IMR-90 (cell line): Measurements from ENCODE around the gene UQCRC1.

Experiments used
- CEBPB ChIP-seq: IDR thresholded peaks from 2 replicates; pipeline ENCODE4 v1.6.1; 2012; ENCODE audit warnings: low read depth, low read length, improper control_type of control experiment
- CHD1 ChIP-seq: IDR thresholded peaks from 2 replicates; pipeline ENCODE4 v1.6.1; 2012; ENCODE audit warnings: low read depth, low read length, improper control_type of control experiment
- FOS ChIP-seq: fragments of 150-350 bp; IDR thresholded peaks from 2 replicates; pipeline ENCODE4 v1.6.1; 2016; ENCODE audit warnings: low read depth, low read length
- MAFK ChIP-seq: IDR thresholded peaks from 2 replicates; pipeline ENCODE4 v1.6.1; 2012; ENCODE audit warnings: low read depth, low read length, improper control_type of control experiment
- MAZ ChIP-seq: IDR thresholded peaks from 2 replicates; pipeline ENCODE4 v1.6.1; 2012; ENCODE audit warnings: low read depth, mild to moderate bottlenecking, low read length, improper control_type of control experiment, moderate library complexity, borderline replicate concordance
- POLR2A ChIP-seq: IDR thresholded peaks from 2 replicates; pipeline ENCODE4 v1.6.1; 2012; ENCODE audit warnings: mild to moderate bottlenecking, low read depth, low read length
- RAD21 ChIP-seq: IDR thresholded peaks from 2 replicates; pipeline ENCODE4 v1.6.1; 2012; ENCODE audit warnings: low read length, improper control_type of control experiment
- RFX5 ChIP-seq: IDR thresholded peaks from 2 replicates; pipeline ENCODE4 v1.8.0; 2012; ENCODE audit warnings: low read depth, mild to moderate bottlenecking, low read length, moderate library complexity
- SMC3 ChIP-seq: fragments of 150-350 bp; IDR thresholded peaks from 2 replicates; pipeline ENCODE4 v1.6.1; 2016; ENCODE audit warnings: low read depth, mild to moderate bottlenecking, antibody characterized with exemption, low read length, moderate library complexity
- TF ChIP-seq, protein P1 (sequence below): conservative IDR thresholded peaks from 2 replicates; pipeline ENCODE4 v1.5.1; 2012; ENCODE audit warnings: mild to moderate bottlenecking, low read depth, low read length, improper control_type of control experiment
- TF ChIP-seq, protein P2 (sequence below): fragments of 150-350 bp; IDR thresholded peaks from 2 replicates; pipeline ENCODE4 v1.6.1; 2016; ENCODE audit warnings: low read depth, mild to moderate bottlenecking, low read length, moderate library complexity, borderline replicate concordance
- TF ChIP-seq, protein P3 (sequence below): fragments of 150-350 bp; IDR thresholded peaks from 2 replicates; pipeline ENCODE4 v1.6.1; 2017; ENCODE audit warnings: mild to moderate bottlenecking, antibody characterized with exemption, low read length, low read depth

DNA sequence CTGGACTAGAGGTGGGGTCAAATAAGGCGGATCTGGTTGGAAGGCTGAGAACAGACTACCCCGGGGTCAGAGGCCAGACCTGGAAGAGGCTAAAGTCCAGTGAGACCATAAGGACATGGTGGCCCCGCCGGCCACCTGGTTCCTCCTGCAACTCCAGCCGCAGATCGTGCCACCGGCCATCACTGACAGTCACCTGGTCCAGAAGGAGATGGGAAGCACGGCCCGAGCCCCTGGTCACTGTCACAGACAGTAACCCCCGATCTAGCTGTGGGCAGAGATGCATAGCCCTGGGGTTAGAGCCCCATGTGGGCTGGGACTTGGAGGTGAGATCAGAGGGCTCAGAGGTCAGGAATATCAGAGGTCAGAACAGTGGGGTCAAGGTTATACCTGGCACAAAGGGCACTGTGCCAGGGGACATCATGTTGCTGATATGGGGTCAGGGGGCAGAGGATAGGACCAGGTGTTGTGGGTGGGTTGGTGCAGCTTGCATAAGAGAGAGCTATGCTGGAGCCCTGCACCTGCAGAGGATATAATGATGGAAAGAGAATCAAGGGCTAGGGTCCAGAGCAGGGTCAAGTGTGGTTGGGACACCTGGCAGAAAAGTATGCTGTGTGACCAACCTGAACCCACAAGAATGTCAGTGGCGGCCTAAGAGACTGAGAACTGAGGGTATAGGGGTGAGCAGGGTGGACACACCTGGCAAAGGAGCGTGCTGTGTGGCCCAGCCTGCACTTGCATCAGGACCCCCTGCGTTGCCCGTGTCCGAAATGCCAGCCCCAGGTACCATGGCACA, 43.7 kb upstream of the UQCRC1 start:
- TF ChIP-seq, protein P1, sequence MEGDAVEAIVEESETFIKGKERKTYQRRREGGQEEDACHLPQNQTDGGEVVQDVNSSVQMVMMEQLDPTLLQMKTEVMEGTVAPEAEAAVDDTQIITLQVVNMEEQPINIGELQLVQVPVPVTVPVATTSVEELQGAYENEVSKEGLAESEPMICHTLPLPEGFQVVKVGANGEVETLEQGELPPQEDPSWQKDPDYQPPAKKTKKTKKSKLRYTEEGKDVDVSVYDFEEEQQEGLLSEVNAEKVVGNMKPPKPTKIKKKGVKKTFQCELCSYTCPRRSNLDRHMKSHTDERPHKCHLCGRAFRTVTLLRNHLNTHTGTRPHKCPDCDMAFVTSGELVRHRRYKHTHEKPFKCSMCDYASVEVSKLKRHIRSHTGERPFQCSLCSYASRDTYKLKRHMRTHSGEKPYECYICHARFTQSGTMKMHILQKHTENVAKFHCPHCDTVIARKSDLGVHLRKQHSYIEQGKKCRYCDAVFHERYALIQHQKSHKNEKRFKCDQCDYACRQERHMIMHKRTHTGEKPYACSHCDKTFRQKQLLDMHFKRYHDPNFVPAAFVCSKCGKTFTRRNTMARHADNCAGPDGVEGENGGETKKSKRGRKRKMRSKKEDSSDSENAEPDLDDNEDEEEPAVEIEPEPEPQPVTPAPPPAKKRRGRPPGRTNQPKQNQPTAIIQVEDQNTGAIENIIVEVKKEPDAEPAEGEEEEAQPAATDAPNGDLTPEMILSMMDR, result no peak
- TF ChIP-seq POLR2A (no peak), CEBPB (no peak), FOS (no peak), MAFK (no peak), RFX5 (no peak), CHD1 (no peak), SMC3 (no peak), RAD21 (no peak), MAZ (no peak)
- TF ChIP-seq, protein P2, sequence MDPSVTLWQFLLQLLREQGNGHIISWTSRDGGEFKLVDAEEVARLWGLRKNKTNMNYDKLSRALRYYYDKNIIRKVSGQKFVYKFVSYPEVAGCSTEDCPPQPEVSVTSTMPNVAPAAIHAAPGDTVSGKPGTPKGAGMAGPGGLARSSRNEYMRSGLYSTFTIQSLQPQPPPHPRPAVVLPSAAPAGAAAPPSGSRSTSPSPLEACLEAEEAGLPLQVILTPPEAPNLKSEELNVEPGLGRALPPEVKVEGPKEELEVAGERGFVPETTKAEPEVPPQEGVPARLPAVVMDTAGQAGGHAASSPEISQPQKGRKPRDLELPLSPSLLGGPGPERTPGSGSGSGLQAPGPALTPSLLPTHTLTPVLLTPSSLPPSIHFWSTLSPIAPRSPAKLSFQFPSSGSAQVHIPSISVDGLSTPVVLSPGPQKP, result no peak
- TF ChIP-seq, protein P3, sequence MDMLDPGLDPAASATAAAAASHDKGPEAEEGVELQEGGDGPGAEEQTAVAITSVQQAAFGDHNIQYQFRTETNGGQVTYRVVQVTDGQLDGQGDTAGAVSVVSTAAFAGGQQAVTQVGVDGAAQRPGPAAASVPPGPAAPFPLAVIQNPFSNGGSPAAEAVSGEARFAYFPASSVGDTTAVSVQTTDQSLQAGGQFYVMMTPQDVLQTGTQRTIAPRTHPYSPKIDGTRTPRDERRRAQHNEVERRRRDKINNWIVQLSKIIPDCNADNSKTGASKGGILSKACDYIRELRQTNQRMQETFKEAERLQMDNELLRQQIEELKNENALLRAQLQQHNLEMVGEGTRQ, result no peak
